ENCODE data around the gene C6orf47. TPM values are rescaled to one million over a fixed set of nuclear protein-coding genes. Genes with fewer than 3 reads are reported as not detected.

C6orf47 gene
- total and polyA plus RNA-seq, 2 of the 13 experiments (the other 11 are each of a cell fraction or from before 2014, with no cell fraction given) = 1.7 to 18.1 TPM

- TF ChIP-seq ZNF281 (CRISPR knock-in tag; IDR thresholded peaks at IDR 0.05; ENCODE audit: borderline replicate concordance) = no peak
- TF ChIP-seq USF2 (IDR thresholded peaks at IDR 0.05; ENCODE audit: low read depth, low read length) = no peak
- 0 out of 2 replicates have a peak, but pooled peaks have one; percentile 6 for TF ChIP-seq USF2 (CRISPR knock-in tag; IDR thresholded peaks at IDR 0.05; ENCODE audit: borderline replicate concordance)
- TF ChIP-seq NFE2L1 (CRISPR knock-in tag; IDR thresholded peaks at IDR 0.05; ENCODE audit: borderline replicate concordance) = peak; percentile 74; the same call in 1 of the 2 replicates
- TF ChIP-seq STAG1 (CRISPR knock-in tag; IDR thresholded peaks at IDR 0.05) = peak; percentile 24
- TF ChIP-seq ZSCAN5A (CRISPR knock-in tag; IDR thresholded peaks at IDR 0.05; ENCODE audit: borderline replicate concordance) = peak; percentile 68
- TF ChIP-seq ZBTB10 (CRISPR knock-in tag; IDR thresholded peaks at IDR 0.05; ENCODE audit: borderline replicate concordance) = peak; percentile 92
- TF ChIP-seq ARID2 (CRISPR knock-in tag; IDR thresholded peaks at IDR 0.05; ENCODE audit: borderline replicate concordance) = peak; percentile 80
- no peak for TF ChIP-seq TRIM24 (CRISPR knock-in tag; IDR thresholded peaks at IDR 0.05)
- no peak for TF ChIP-seq LRRFIP1 (CRISPR knock-in tag; conservative IDR thresholded peaks at IDR 0.05)
- peak; percentile 86; the same call in 1 of the 2 replicates for TF ChIP-seq ZNF83 (CRISPR knock-in tag; IDR thresholded peaks at IDR 0.05; ENCODE audit: borderline replicate concordance)
- TF ChIP-seq ZNF761 (CRISPR knock-in tag; conservative IDR thresholded peaks at IDR 0.05) = peak; percentile 81
- peak; percentile 84 for TF ChIP-seq HOXA3 (CRISPR knock-in tag; IDR thresholded peaks at IDR 0.05)
- TF ChIP-seq SRY (CRISPR knock-in tag; IDR thresholded peaks at IDR 0.05) = peak; percentile 86; the same call in 1 of the 2 replicates
- TF ChIP-seq DNMT3B (CRISPR knock-in tag; conservative IDR thresholded peaks at IDR 0.05) = peak; percentile 55; the same call in 1 of the 2 replicates
Observed at GRCh38 chr6:31660381-31661261, at the start of gene C6orf47 (continued).

All from HepG2 (cell line).